GM18867 (cell line): Measurements from ENCODE around the gene HNRNPH2.
A peak's percentile ranks its signal among the peaks of the same experiment; 100 is the strongest.

Experiments used
- ATAC-seq: cut with Tn5 transposase; IDR thresholded peaks from one replicate; pipeline ENCODE4 v1.9.1; 2021; ENCODE audit warnings: mild to moderate bottlenecking, moderate library complexity; ENCODE audit not compliant: unreplicated experiment

The HNRNPH2 gene

GRCh38 chrX:101407748-101408531, at the start of gene HNRNPH2, which contains the start of gene GLA:
TSS of gene HNRNPH2 (plus strand) at chrX:101408222. CDS start at chrX:101411989, 3,767 bp downstream.
TSS of gene GLA (minus strand) at chrX:101407925. CDS start at chrX:101407903, 22 bp downstream.
- peak; percentile 94 for ATAC-seq

GRCh38 chrX:101359966-101360365, 48.1 kb upstream of the HNRNPH2 start:
- no peak for ATAC-seq

- ATAC-seq: no peak
Observed at GRCh38 chrX:101360390-101360789, 47.6 kb upstream of the HNRNPH2 start.

- no peak for ATAC-seq
Observed at GRCh38 chrX:101362116-101362515, 45.9 kb upstream of the HNRNPH2 start.

GRCh38 chrX:101362757-101363156, 45.3 kb upstream of the HNRNPH2 start:
- ATAC-seq: no peak

- ATAC-seq: no peak
Observed at GRCh38 chrX:101365301-101365795, 42.7 kb upstream of the HNRNPH2 start.

GRCh38 chrX:101368800-101369199, 39.2 kb upstream of the HNRNPH2 start:
- ATAC-seq: no peak

- no peak for ATAC-seq
Observed at GRCh38 chrX:101369687-101370086, 38.3 kb upstream of the HNRNPH2 start.

GRCh38 chrX:101370888-101371504, 37.0 kb upstream of the HNRNPH2 start:
- ATAC-seq: peak; percentile 52

- ATAC-seq: no peak
Observed at GRCh38 chrX:101377547-101377946, 30.5 kb upstream of the HNRNPH2 start.

GRCh38 chrX:101383679-101384205, 24.3 kb upstream of the HNRNPH2 start:
- ATAC-seq: peak; percentile 78

- no peak for ATAC-seq
Observed at GRCh38 chrX:101385026-101385684, 22.9 kb upstream of the HNRNPH2 start.

- peak; percentile 72 for ATAC-seq
Observed at GRCh38 chrX:101385795-101386541, 22.1 kb upstream of the HNRNPH2 start, which contains the start of gene BTK. TSS of gene BTK (minus strand) at chrX:101386191. CDS start at chrX:101375284, 10,907 bp downstream.

GRCh38 chrX:101386542-101386885, 21.5 kb upstream of the HNRNPH2 start:
- no peak for ATAC-seq

- no peak for ATAC-seq
Observed at GRCh38 chrX:101388604-101389003, 19.4 kb upstream of the HNRNPH2 start.

- peak; percentile 77 for ATAC-seq
Observed at GRCh38 chrX:101390664-101391525, 17.1 kb upstream of the HNRNPH2 start, which contains the start of gene RPL36A. TSS of gene RPL36A (plus strand) at chrX:101391011. CDS start at chrX:101391044, 33 bp downstream.

- no peak for ATAC-seq
Observed at GRCh38 chrX:101391831-101392230, 16.2 kb upstream of the HNRNPH2 start.

- no peak for ATAC-seq
Observed at GRCh38 chrX:101393530-101394305, 14.3 kb upstream of the HNRNPH2 start.

- ATAC-seq: no peak
Observed at GRCh38 chrX:101394372-101394771, 13.7 kb upstream of the HNRNPH2 start.
